ENCODE results near the gene ABHD14A.
A peak's percentile ranks its signal among the peaks of the same experiment; 100 is the strongest.

The ABHD14A gene

DNA sequence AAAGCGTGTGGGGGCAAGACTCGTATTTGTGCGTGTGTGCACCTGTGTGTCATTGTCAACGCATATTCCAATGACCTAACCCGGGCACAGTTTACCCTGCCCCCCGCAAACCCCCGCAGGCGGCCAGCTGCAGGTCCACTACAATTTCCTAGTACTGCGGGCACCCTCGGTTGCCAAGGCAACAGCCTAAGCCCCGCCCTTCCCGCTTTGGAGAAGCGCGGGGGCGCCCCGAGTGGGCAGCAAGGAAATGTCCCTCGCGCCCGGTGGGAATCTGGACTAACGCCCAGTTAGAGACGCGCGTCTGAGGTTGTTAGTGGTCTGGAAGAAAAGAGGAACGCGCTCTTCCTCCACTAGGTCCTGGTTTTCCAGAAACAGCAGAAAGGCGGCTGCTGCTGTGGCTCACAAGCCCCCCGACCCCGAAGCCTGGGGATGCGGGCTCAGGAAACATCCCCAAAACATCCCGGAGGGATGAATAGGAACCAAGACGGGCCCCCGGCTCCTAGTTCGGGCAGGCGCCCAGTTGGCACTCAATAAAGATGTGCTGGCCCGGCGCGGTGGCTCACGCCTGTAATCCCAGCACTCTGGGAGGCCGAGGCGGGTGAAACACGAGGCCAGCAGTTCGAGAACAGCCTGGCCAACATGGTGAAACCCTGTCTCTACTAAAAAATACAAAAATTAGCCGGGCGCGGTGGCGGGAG is 1.1 kb downstream of the ABHD14A start:
- peak overlapping the region; percentile 0; the same call in 1 of the 2 replicates for H3K4me3 ChIP-seq (ENCODE audit: control insufficient read depth, low read depth, low read length)
- peak; percentile 7 for DNase-seq (ENCODE audit: low read depth)
- TF ChIP-seq CTCF (IDR thresholded peaks at IDR 0.05; ENCODE audit: control insufficient read depth, insufficient read depth, low read depth, low read length, missing control alignments) = no peak

- H3K4me3 ChIP-seq (ENCODE audit: control insufficient read depth, low read depth, low read length) = no peak overlapping the region
These were observed 2.7 kb downstream of the ABHD14A start for GRCh38 chr3:51977446-51978142.

GRCh38 chr3:51978143-51978502 is 3.3 kb downstream of the ABHD14A start:
- no peak overlapping the region for H3K4me3 ChIP-seq (ENCODE audit: control insufficient read depth, low read depth, low read length)
- no peak for TF ChIP-seq CTCF (IDR thresholded peaks at IDR 0.05; ENCODE audit: control insufficient read depth, insufficient read depth, low read depth, low read length, missing control alignments)
- no peak for DNase-seq (ENCODE audit: low read depth)

More at GRCh38 chr3:51977446-51978142, 2.7 kb downstream of the ABHD14A start:
- TF ChIP-seq CTCF (IDR thresholded peaks at IDR 0.05; ENCODE audit: control insufficient read depth, insufficient read depth, low read depth, low read length, missing control alignments) = no peak
- no peak for DNase-seq (ENCODE audit: low read depth)

GRCh38 chr3:51980253-51980652 is 5.4 kb downstream of the ABHD14A start:
- TF ChIP-seq CTCF (IDR thresholded peaks at IDR 0.05; ENCODE audit: control insufficient read depth, insufficient read depth, low read depth, low read length, missing control alignments) = no peak
- DNase-seq (ENCODE audit: low read depth) = no peak
- no peak overlapping the region for H3K4me3 ChIP-seq (ENCODE audit: control insufficient read depth, low read depth, low read length)

- TF ChIP-seq CTCF (IDR thresholded peaks at IDR 0.05; ENCODE audit: control insufficient read depth, insufficient read depth, low read depth, low read length, missing control alignments) = peak; percentile 50
- H3K4me3 ChIP-seq (ENCODE audit: control insufficient read depth, low read depth, low read length) = peak overlapping the region; percentile 69
- DNase-seq (ENCODE audit: low read depth) = no peak
These were observed 7.5 kb downstream of the ABHD14A start for GRCh38 chr3:51982352-51982837.

DNA sequence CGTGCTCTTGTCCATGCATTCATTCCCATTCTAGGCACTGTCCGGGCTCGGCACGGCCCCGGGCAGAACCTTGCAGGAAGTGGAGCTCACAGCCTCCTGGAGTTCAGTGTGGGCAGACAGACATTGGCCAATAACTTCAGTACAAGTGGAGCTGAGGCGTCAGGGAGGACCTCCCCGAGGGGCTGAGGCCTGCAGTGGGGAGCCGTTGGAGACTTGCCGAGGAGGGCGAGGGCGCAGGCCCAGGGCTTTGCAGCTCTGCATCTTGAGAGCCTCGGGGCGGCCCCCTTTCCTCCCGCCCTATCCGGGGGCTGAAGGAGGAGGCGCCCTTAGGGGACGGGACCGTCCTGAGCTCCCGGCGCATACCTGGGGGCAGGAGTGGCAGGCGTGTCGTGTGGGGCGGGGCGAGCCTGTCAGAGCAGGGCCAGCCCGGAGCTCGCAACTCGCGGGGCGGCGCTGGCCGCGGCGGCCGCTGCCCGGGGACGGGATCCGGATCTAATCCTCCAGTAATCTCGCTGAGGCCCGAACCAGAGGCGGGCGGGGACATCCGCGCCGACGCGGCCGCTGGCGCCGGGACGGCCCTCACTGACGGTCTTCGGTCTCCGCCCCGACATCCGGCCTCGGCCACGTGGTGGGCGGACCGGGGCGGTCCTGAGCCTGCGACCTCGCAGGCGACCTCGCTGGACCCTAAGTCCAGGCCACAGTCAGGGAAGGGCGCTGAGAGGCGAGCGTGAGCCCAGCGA is 8.1 kb downstream of the ABHD14A start, which contains the start of gene ACY1:
Gene ACY1 (plus strand): TSS at position 698 of the 740 bp plus-strand sequence. CDS start 530 bp downstream, outside the sequence.
- TF ChIP-seq CTCF (IDR thresholded peaks at IDR 0.05; ENCODE audit: control insufficient read depth, insufficient read depth, low read depth, low read length, missing control alignments) = no peak
- peak within 1 kb of the TSS; percentile 69 for H3K4me3 ChIP-seq (ENCODE audit: control insufficient read depth, low read depth, low read length)
- peak; percentile 38 for DNase-seq (ENCODE audit: low read depth)

Data from AG09309 (cell line).